ENCODE results near the gene SHOC2. TPM values are rescaled to one million over a fixed set of nuclear protein-coding genes. Genes with fewer than 3 reads are reported as not detected.

SHOC2 gene
- polyA plus RNA-seq, 1 donor from 2014 or later, result 46.0 TPM

DNA sequence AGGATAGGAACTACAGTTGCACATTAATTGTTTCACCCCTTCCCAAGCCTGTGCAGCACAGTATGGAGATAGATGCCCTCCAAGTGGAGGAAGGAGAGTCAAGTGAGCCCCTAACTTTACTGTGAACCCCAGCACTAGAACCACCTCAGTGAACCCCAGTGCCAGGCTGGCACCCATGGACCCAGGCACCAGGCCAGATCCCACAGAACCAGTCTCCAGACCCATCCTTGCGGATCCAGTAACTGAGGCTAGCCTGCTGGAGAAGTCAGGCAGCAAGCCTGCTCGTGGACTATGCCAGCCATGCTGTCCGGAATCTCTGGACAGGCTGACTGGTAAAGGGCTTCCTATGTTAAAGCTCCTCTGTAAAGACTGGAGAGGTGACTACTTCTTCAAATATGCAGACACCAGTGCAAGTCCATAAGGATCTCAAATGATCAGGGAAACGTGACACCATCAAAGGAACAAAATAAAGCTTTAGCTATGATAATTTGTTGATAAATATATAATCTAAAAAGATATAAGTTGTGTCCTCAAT, 27.7 kb downstream of the SHOC2 start:
- Histone ChIP-seq H3K4me3 (ENCODE audit: low read length) (no peak overlapping the region), H3K27me3 (ENCODE audit: insufficient read depth, low read depth, low read length) (no peaks in the 10 kb centered on the region), H4K20me1 (ENCODE audit: insufficient read depth) (no peaks in the 10 kb centered on the region), H3K4me2 (ENCODE audit: low read length) (no peak overlapping the region), H2AFZ (ENCODE audit: low read depth, low read length) (no peak overlapping the region), H3K9ac (ENCODE audit: low read length) (no peak overlapping the region), H3F3A (ENCODE audit: insufficient read depth, low read length, poor library complexity, severe bottlenecking) (no peaks in the 10 kb centered on the region), H3K9me3 (ENCODE audit: low read length) (no peaks in the 10 kb centered on the region), H3K27ac (ENCODE audit: low read length) (no peak overlapping the region), H3K79me2 (replicated peaks; ENCODE audit: insufficient read depth, low read length) (peaks cover 66% of the 10 kb centered on the region), H3K36me3 (ENCODE audit: insufficient read depth, low read length) (peaks cover 4% of the 10 kb centered on the region), H3K9me2 (ENCODE audit: insufficient read depth, low read length) (no peaks in the 10 kb centered on the region)
- TF ChIP-seq CTCF (IDR thresholded peaks at IDR 0.05; ENCODE audit: poor library complexity, severe bottlenecking) (no peak), EP300 (conservative IDR thresholded peaks at IDR 0.05; ENCODE audit: poor library complexity, severe bottlenecking) (no peak)

- H4K20me1 ChIP-seq (ENCODE audit: insufficient read depth), result no peaks in the 10 kb centered on the region
Observed at GRCh38 chr10:110951381-110951780, 32.0 kb downstream of the SHOC2 start.

More at GRCh38 chr10:110951381-110951780, 32.0 kb downstream of the SHOC2 start:
- Histone ChIP-seq H3K9me2 (ENCODE audit: insufficient read depth, low read length) (no peaks in the 10 kb centered on the region), H3F3A (ENCODE audit: insufficient read depth, low read length, poor library complexity, severe bottlenecking) (no peaks in the 10 kb centered on the region), H2AFZ (ENCODE audit: low read depth, low read length) (no peak overlapping the region), H3K27ac (ENCODE audit: low read length) (no peak overlapping the region), H3K9ac (ENCODE audit: low read length) (no peak overlapping the region), H3K4me3 (ENCODE audit: low read length) (no peak overlapping the region), H3K4me2 (ENCODE audit: low read length) (no peak overlapping the region), H3K79me2 (replicated peaks; ENCODE audit: insufficient read depth, low read length) (peaks cover 54% of the 10 kb centered on the region), H3K27me3 (ENCODE audit: insufficient read depth, low read depth, low read length) (no peaks in the 10 kb centered on the region), H3K9me3 (ENCODE audit: low read length) (no peaks in the 10 kb centered on the region), H3K36me3 (ENCODE audit: insufficient read depth, low read length) (peaks cover 4% of the 10 kb centered on the region)
- TF ChIP-seq RAD21 (conservative IDR thresholded peaks at IDR 0.05) (no peak), SMC3 (conservative IDR thresholded peaks at IDR 0.05; ENCODE audit: poor library complexity) (no peak), REST (IDR thresholded peaks at IDR 0.05; ENCODE audit: borderline replicate concordance) (no peak), TAF1 (IDR thresholded peaks at IDR 0.05; ENCODE audit: low read depth) (no peak), EZH2 (IDR thresholded peaks at IDR 0.05; ENCODE audit: borderline replicate concordance, insufficient read depth, low read length, poor library complexity, severe bottlenecking) (no peak), MXI1 (conservative IDR thresholded peaks at IDR 0.05; ENCODE audit: poor library complexity, severe bottlenecking) (no peak), EP300 (conservative IDR thresholded peaks at IDR 0.05; ENCODE audit: poor library complexity, severe bottlenecking) (no peak), CTCF (IDR thresholded peaks at IDR 0.05; ENCODE audit: poor library complexity, severe bottlenecking) (no peak), POLR2AphosphoS5 (IDR thresholded peaks at IDR 0.05) (no peak)
